WTC11 (cell line): ENCODE measurements around the gene DYNC1I1. TPM values are rescaled to one million over a fixed set of nuclear protein-coding genes. Genes with fewer than 3 reads are reported as not detected.

Source experiments
- ATAC-seq: fragments of 200-7000 bp; cut with Tn5 transposase; 2 replicates; pipeline ENCODE4 v1.10.0; 2021; ENCODE audit warnings: mild to moderate bottlenecking, moderate library complexity
- CTCF ChIA-PET: fragments of 300-600 bp; sonication (Branson Sonifier 250); formaldehyde crosslinking; loops from one replicate; lab custom pipeline; 2021; ENCODE audit warnings: antibody characterized with exemption; lab: Charles Lee
- POLR2A ChIA-PET: fragments of 350-600 bp; sonication (Branson Sonifier 250); formaldehyde crosslinking; loops from one replicate; lab custom pipeline; 2021; ENCODE audit warnings: antibody characterized with exemption; lab: Charles Lee
- DNase-seq: peaks from one replicate; pipeline ENCODE4 v3.0.0; 2021; ENCODE audit warnings: low spot score
- H3K27ac Mint-ChIP-seq: 2 replicates; pipeline ENCODE4 v1.8.0; 2021; ENCODE audit warnings: mixed read lengths
- H3K27me3 Mint-ChIP-seq: 2 replicates; pipeline ENCODE4 v1.8.0; 2021; ENCODE audit warnings: low read depth, mild to moderate bottlenecking, moderate library complexity, mixed read lengths
- H3K36me3 Mint-ChIP-seq: 2 replicates; pipeline ENCODE4 v1.8.0; 2021; ENCODE audit warnings: mixed read lengths
- H3K4me1 Mint-ChIP-seq: 2 replicates; pipeline ENCODE4 v1.8.0; 2022; ENCODE audit warnings: mixed read lengths
- H3K4me3 Mint-ChIP-seq: 2 replicates; pipeline ENCODE4 v1.8.0; 2021; ENCODE audit warnings: mild to moderate bottlenecking, moderate library complexity, mixed read lengths
- H3K9me3 Mint-ChIP-seq: 2 replicates; pipeline ENCODE4 v1.8.0; 2021; ENCODE audit warnings: mixed read lengths
- ATF1 ChIP-seq: sonication (generic); formaldehyde crosslinking; IDR thresholded peaks from 2 replicates; pipeline ENCODE4 v1.8.1; 2023; ENCODE audit warnings: mild to moderate bottlenecking, moderate library complexity, missing genetic modification reagents
- FOXP1 ChIP-seq: sonication (generic); formaldehyde crosslinking; IDR thresholded peaks from 2 replicates; pipeline ENCODE4 v1.8.0; 2022; ENCODE audit warnings: missing genetic modification reagents, mild to moderate bottlenecking, moderate library complexity, borderline replicate concordance
- HMGA2 ChIP-seq: fragments of 250-450 bp; sonication (Bioruptor Pico); IDR thresholded peaks from 2 replicates; pipeline ENCODE4 v1.4.0; 2021; ENCODE audit warnings: mild to moderate bottlenecking, moderate library complexity
- JAZF1 ChIP-seq: fragments of 250-450 bp; sonication (Bioruptor Pico); IDR thresholded peaks from 2 replicates; pipeline ENCODE4 v1.9.0; 2021; ENCODE audit warnings: moderate library complexity, mild to moderate bottlenecking, inconsistent platforms
- NFATC4 ChIP-seq: fragments of 250-450 bp; sonication (Bioruptor Pico); IDR thresholded peaks from 2 replicates; pipeline ENCODE4 v1.9.0; 2021; ENCODE audit warnings: mild to moderate bottlenecking
- NR3C1 ChIP-seq: sonication (generic); formaldehyde crosslinking; conservative IDR thresholded peaks from 2 replicates; pipeline ENCODE4 v1.8.1; 2023; ENCODE audit warnings: low read depth, mild to moderate bottlenecking, missing genetic modification reagents
- RORB ChIP-seq: fragments of 250-450 bp; sonication (Bioruptor Pico); IDR thresholded peaks from 2 replicates; pipeline ENCODE4 v1.9.0; 2021; ENCODE audit warnings: mild to moderate bottlenecking
- TEAD1 ChIP-seq: sonication (generic); formaldehyde crosslinking; IDR thresholded peaks from 2 replicates; pipeline ENCODE4 v1.8.0; 2022; ENCODE audit warnings: mild to moderate bottlenecking, missing genetic modification reagents
- ZBTB21 ChIP-seq: sonication (generic); formaldehyde crosslinking; IDR thresholded peaks from 2 replicates; pipeline ENCODE4 v1.8.1; 2023; ENCODE audit warnings: mild to moderate bottlenecking, missing genetic modification reagents, borderline replicate concordance
- ZNF121 ChIP-seq: sonication (generic); formaldehyde crosslinking; IDR thresholded peaks from 2 replicates; pipeline ENCODE4 v1.8.0; 2023; ENCODE audit warnings: missing genetic modification reagents
- ZNF263 ChIP-seq: sonication (generic); formaldehyde crosslinking; IDR thresholded peaks from 2 replicates; pipeline ENCODE4 v1.8.1; 2022; ENCODE audit warnings: low read depth, mild to moderate bottlenecking, moderate library complexity, missing genetic modification reagents
- ZNF416 ChIP-seq: fragments of 250-450 bp; sonication (Bioruptor Pico); IDR thresholded peaks from 2 replicates; pipeline ENCODE4 v1.9.0; 2021; ENCODE audit warnings: mild to moderate bottlenecking, inconsistent platforms
- total RNA-seq: library from RNA; stranded (reverse); gene quantifications from 3 replicates; pipeline ENCODE4 v1.2.3, GENCODE V29; 2021
- TF ChIP-seq, protein P1 (sequence below): fragments of 250-450 bp; sonication (Bioruptor Pico); IDR thresholded peaks from 2 replicates; pipeline ENCODE4 v1.8.0; 2021; ENCODE audit warnings: mild to moderate bottlenecking
- TF ChIP-seq, protein P2 (sequence below): sonication (generic); formaldehyde crosslinking; IDR thresholded peaks from 2 replicates; pipeline ENCODE4 v1.8.0; 2023; ENCODE audit warnings: missing genetic modification reagents, mild to moderate bottlenecking, borderline replicate concordance
- TF ChIP-seq, protein P3 (sequence below): sonication (generic); formaldehyde crosslinking; IDR thresholded peaks from 2 replicates; pipeline ENCODE4 v1.8.1; 2022; ENCODE audit warnings: low read depth, missing genetic modification reagents, borderline replicate concordance
- TF ChIP-seq, protein P4 (sequence below): sonication (generic); formaldehyde crosslinking; IDR thresholded peaks from 2 replicates; pipeline ENCODE4 v1.8.0; 2022; ENCODE audit warnings: missing genetic modification reagents
- TF ChIP-seq, protein P5 (sequence below): fragments of 250-450 bp; sonication (Bioruptor Pico); IDR thresholded peaks from 2 replicates; pipeline ENCODE4 v1.9.0; 2021; ENCODE audit warnings: mild to moderate bottlenecking
- TF ChIP-seq, protein P6 (sequence below): sonication (generic); formaldehyde crosslinking; IDR thresholded peaks from 2 replicates; pipeline ENCODE4 v1.8.1; 2022; ENCODE audit warnings: mild to moderate bottlenecking, moderate library complexity, missing genetic modification reagents
- TF ChIP-seq, protein P7 (sequence below): sonication (generic); formaldehyde crosslinking; IDR thresholded peaks from 2 replicates; pipeline ENCODE4 v1.8.1; 2022; ENCODE audit warnings: mild to moderate bottlenecking, missing genetic modification reagents, moderate library complexity, borderline replicate concordance
- TF ChIP-seq, protein P8 (sequence below): sonication (generic); formaldehyde crosslinking; conservative IDR thresholded peaks from 2 replicates; pipeline ENCODE4 v1.8.1; 2022; ENCODE audit warnings: mild to moderate bottlenecking, missing genetic modification reagents

The DYNC1I1 gene
- total RNA-seq, 1 experiment from 2014 or later, result 2.8 TPM

DNA sequence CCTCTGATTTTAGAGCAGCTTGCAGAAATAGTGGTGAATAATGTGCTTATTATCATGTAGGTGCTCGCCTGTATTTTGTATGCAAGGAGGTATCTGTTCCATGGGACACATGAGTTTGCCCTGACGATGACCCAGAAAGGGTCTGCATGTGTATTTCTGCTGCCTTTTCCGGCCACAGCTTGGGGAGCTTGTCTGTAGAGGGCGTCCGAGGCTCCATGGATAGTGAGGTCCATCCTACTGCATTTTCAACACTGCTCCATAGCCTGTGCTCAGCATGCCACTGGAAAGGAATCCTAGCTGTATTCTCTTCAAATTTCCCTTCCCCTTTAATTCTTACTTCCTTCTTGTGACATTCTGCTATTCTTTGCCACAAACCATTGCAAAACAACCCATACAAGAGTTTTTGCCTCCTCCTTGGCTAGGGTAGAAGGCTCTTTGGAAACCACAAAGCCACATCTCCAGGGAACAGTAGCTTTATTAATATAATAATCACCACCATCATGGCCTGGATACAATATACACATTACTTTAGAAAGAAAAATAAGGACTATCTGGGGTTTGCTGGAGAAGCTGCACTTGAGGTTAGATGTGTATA, 127.7 kb downstream of the DYNC1I1 start (continued):
- TF ChIP-seq, protein P1, sequence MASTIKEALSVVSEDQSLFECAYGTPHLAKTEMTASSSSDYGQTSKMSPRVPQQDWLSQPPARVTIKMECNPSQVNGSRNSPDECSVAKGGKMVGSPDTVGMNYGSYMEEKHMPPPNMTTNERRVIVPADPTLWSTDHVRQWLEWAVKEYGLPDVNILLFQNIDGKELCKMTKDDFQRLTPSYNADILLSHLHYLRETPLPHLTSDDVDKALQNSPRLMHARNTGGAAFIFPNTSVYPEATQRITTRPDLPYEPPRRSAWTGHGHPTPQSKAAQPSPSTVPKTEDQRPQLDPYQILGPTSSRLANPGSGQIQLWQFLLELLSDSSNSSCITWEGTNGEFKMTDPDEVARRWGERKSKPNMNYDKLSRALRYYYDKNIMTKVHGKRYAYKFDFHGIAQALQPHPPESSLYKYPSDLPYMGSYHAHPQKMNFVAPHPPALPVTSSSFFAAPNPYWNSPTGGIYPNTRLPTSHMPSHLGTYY (CRISPR knock-in tag), result no peak
- TF ChIP-seq, protein P2, sequence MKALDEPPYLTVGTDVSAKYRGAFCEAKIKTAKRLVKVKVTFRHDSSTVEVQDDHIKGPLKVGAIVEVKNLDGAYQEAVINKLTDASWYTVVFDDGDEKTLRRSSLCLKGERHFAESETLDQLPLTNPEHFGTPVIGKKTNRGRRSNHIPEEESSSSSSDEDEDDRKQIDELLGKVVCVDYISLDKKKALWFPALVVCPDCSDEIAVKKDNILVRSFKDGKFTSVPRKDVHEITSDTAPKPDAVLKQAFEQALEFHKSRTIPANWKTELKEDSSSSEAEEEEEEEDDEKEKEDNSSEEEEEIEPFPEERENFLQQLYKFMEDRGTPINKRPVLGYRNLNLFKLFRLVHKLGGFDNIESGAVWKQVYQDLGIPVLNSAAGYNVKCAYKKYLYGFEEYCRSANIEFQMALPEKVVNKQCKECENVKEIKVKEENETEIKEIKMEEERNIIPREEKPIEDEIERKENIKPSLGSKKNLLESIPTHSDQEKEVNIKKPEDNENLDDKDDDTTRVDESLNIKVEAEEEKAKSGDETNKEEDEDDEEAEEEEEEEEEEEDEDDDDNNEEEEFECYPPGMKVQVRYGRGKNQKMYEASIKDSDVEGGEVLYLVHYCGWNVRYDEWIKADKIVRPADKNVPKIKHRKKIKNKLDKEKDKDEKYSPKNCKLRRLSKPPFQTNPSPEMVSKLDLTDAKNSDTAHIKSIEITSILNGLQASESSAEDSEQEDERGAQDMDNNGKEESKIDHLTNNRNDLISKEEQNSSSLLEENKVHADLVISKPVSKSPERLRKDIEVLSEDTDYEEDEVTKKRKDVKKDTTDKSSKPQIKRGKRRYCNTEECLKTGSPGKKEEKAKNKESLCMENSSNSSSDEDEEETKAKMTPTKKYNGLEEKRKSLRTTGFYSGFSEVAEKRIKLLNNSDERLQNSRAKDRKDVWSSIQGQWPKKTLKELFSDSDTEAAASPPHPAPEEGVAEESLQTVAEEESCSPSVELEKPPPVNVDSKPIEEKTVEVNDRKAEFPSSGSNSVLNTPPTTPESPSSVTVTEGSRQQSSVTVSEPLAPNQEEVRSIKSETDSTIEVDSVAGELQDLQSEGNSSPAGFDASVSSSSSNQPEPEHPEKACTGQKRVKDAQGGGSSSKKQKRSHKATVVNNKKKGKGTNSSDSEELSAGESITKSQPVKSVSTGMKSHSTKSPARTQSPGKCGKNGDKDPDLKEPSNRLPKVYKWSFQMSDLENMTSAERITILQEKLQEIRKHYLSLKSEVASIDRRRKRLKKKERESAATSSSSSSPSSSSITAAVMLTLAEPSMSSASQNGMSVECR (CRISPR knock-in tag), result no peak
- TF ChIP-seq NR3C1 (no peak), ZNF263 (CRISPR knock-in tag) (no peak), JAZF1 (CRISPR knock-in tag) (no peak), ATF1 (no peak), NFATC4 (CRISPR knock-in tag) (no peak)
- TF ChIP-seq, protein P3, sequence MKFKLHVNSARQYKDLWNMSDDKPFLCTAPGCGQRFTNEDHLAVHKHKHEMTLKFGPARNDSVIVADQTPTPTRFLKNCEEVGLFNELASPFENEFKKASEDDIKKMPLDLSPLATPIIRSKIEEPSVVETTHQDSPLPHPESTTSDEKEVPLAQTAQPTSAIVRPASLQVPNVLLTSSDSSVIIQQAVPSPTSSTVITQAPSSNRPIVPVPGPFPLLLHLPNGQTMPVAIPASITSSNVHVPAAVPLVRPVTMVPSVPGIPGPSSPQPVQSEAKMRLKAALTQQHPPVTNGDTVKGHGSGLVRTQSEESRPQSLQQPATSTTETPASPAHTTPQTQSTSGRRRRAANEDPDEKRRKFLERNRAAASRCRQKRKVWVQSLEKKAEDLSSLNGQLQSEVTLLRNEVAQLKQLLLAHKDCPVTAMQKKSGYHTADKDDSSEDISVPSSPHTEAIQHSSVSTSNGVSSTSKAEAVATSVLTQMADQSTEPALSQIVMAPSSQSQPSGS (CRISPR knock-in tag), result no peak

DNA sequence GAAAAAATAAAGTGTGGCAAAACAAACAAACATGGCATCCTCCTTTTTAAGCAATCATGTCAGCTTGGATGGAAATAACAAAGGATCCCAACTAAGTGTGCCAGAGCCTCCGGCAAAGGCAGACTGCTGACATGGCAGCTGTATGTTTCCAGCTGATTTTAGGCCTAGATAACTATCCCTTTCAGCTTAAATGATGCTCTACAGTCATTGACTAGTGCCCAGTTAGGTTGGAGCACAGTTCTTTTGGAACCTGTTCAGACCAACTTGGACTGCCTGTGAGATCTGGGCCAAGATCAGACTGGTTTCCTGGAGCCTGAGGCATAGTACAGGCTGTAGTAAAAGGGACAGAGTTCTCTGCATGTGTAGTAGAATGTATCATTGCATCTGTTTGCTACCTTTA, 128.7 kb downstream of the DYNC1I1 start:
- H3K4me1 Mint-ChIP-seq, result peaks cover 16% of the 10 kb centered on the region
- ATAC-seq, result no peak
- no peaks in the 10 kb centered on the region for H3K9me3 Mint-ChIP-seq
- CTCF ChIA-PET, result interaction anchor here (1.2 to 1.7 kb wide), 3 partner anchors 12 to 30 kb away, joined by 3 to 7 read pairs (median 4); no protein-coding TSS in a partner anchor
- H3K27me3 Mint-ChIP-seq, result no peaks in the 10 kb centered on the region
- no peak overlapping the region for H3K27ac Mint-ChIP-seq
- POLR2A ChIA-PET, result no interaction called here
- no peaks in the 10 kb centered on the region for H3K36me3 Mint-ChIP-seq
- H3K4me3 Mint-ChIP-seq, result no peak overlapping the region
- no peak for DNase-seq
- TF ChIP-seq FOXP1 (CRISPR knock-in tag), result no peak
- TF ChIP-seq, protein P4, sequence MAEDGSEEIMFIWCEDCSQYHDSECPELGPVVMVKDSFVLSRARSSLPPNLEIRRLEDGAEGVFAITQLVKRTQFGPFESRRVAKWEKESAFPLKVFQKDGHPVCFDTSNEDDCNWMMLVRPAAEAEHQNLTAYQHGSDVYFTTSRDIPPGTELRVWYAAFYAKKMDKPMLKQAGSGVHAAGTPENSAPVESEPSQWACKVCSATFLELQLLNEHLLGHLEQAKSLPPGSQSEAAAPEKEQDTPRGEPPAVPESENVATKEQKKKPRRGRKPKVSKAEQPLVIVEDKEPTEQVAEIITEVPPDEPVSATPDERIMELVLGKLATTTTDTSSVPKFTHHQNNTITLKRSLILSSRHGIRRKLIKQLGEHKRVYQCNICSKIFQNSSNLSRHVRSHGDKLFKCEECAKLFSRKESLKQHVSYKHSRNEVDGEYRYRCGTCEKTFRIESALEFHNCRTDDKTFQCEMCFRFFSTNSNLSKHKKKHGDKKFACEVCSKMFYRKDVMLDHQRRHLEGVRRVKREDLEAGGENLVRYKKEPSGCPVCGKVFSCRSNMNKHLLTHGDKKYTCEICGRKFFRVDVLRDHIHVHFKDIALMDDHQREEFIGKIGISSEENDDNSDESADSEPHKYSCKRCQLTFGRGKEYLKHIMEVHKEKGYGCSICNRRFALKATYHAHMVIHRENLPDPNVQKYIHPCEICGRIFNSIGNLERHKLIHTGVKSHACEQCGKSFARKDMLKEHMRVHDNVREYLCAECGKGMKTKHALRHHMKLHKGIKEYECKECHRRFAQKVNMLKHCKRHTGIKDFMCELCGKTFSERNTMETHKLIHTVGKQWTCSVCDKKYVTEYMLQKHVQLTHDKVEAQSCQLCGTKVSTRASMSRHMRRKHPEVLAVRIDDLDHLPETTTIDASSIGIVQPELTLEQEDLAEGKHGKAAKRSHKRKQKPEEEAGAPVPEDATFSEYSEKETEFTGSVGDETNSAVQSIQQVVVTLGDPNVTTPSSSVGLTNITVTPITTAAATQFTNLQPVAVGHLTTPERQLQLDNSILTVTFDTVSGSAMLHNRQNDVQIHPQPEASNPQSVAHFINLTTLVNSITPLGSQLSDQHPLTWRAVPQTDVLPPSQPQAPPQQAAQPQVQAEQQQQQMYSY (CRISPR knock-in tag), result no peak
- TF ChIP-seq, protein P5, sequence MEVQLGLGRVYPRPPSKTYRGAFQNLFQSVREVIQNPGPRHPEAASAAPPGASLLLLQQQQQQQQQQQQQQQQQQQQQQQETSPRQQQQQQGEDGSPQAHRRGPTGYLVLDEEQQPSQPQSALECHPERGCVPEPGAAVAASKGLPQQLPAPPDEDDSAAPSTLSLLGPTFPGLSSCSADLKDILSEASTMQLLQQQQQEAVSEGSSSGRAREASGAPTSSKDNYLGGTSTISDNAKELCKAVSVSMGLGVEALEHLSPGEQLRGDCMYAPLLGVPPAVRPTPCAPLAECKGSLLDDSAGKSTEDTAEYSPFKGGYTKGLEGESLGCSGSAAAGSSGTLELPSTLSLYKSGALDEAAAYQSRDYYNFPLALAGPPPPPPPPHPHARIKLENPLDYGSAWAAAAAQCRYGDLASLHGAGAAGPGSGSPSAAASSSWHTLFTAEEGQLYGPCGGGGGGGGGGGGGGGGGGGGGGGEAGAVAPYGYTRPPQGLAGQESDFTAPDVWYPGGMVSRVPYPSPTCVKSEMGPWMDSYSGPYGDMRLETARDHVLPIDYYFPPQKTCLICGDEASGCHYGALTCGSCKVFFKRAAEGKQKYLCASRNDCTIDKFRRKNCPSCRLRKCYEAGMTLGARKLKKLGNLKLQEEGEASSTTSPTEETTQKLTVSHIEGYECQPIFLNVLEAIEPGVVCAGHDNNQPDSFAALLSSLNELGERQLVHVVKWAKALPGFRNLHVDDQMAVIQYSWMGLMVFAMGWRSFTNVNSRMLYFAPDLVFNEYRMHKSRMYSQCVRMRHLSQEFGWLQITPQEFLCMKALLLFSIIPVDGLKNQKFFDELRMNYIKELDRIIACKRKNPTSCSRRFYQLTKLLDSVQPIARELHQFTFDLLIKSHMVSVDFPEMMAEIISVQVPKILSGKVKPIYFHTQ (CRISPR knock-in tag), result no peak
- TF ChIP-seq ZBTB21 (CRISPR knock-in tag), result no peak
- TF ChIP-seq ZNF121 (CRISPR knock-in tag), result no peak
- TF ChIP-seq, protein P6, sequence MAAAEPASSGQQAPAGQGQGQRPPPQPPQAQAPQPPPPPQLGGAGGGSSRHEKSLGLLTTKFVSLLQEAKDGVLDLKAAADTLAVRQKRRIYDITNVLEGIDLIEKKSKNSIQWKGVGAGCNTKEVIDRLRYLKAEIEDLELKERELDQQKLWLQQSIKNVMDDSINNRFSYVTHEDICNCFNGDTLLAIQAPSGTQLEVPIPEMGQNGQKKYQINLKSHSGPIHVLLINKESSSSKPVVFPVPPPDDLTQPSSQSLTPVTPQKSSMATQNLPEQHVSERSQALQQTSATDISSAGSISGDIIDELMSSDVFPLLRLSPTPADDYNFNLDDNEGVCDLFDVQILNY, result no peak
- TF ChIP-seq ZNF416 (CRISPR knock-in tag), result no peak
- TF ChIP-seq, protein P7, sequence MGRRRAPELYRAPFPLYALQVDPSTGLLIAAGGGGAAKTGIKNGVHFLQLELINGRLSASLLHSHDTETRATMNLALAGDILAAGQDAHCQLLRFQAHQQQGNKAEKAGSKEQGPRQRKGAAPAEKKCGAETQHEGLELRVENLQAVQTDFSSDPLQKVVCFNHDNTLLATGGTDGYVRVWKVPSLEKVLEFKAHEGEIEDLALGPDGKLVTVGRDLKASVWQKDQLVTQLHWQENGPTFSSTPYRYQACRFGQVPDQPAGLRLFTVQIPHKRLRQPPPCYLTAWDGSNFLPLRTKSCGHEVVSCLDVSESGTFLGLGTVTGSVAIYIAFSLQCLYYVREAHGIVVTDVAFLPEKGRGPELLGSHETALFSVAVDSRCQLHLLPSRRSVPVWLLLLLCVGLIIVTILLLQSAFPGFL (CRISPR knock-in tag), result no peak
- no peak for TF ChIP-seq HMGA2
- TF ChIP-seq TEAD1 (CRISPR knock-in tag), result no peak
- TF ChIP-seq, protein P8, sequence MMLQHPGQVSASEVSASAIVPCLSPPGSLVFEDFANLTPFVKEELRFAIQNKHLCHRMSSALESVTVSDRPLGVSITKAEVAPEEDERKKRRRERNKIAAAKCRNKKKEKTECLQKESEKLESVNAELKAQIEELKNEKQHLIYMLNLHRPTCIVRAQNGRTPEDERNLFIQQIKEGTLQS, result no peak
- TF ChIP-seq RORB (CRISPR knock-in tag), result no peak
